ENCODE measurements around the gene REC8. TPM values are rescaled to one million over a fixed set of nuclear protein-coding genes. Genes with fewer than 3 reads are reported as not detected.
"Not testable (repeated sequence)": the region's sequence is repeated elsewhere in the genome, so short reads cannot be mapped to it uniquely, and the experiment has no call there.

REC8 gene
- total RNA-seq, 1 experiment from 2014 or later: 6.1 TPM

DNA sequence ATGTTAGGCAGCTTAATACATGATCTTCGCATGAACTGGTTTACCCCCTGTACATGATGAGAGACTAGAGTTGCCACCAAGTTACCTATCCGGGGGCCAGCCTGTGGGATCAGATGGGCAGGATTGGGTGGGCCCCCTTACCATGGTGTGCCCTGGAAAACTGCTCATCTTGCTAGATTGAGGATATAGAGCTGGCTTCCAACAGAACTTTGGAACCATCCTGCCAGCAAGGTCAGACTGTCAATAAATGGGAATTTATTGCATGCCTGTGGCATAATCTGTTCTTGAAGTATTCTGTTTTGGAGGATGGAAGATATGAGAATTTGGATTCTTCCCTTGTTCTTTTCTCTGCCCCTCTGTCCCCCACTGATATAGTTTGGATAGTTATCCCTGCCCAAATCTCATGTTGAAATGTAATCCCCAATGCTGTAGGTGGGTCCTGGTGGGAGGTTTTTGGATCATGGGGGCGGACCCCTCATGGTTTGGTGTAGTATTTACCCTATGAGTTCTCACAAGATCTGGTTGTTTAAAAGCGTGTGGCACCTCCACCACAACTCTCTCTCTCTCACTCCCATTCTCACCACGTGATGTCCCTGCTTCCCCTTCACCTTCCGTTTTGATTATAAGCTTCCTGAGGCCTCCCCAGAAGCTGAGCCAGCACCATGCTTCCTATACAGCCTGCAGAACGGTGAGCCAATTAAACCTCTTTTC, 27.1 kb downstream of the REC8 start:
- ChIA-PET POLR2A (interaction anchor here (1.9 kb wide), 1 partner anchor 15 kb away, joined by 4 read pairs; the partner anchor contains the start of gene CHMP4A), CTCF (no interaction called here)
- H3K4me3 Mint-ChIP-seq (ENCODE audit: unreplicated experiment): no peak overlapping the region
- no peaks in the 10 kb centered on the region for H3K27me3 Mint-ChIP-seq (ENCODE audit: insufficient read depth, unreplicated experiment)
- peaks cover 50% of the 10 kb centered on the region for H3K36me3 Mint-ChIP-seq (ENCODE audit: insufficient read depth, unreplicated experiment)
- H3K27ac Mint-ChIP-seq (ENCODE audit: low read depth, unreplicated experiment): peak overlapping the region; percentile 18
- intact Hi-C loops (cut with micrococcal nuclease): loop anchor here (5.0 kb wide), 1 partner anchor 43 kb away; the partner anchor contains the start of gene TINF2
- no TSS peak for BruUV-seq (replicated peaks)
- no peak for DNase-seq (ENCODE audit: unreplicated experiment)
- H3K9me3 Mint-ChIP-seq (ENCODE audit: unreplicated experiment): peaks cover 8% of the 10 kb centered on the region
- TF ChIP-seq, protein P1, sequence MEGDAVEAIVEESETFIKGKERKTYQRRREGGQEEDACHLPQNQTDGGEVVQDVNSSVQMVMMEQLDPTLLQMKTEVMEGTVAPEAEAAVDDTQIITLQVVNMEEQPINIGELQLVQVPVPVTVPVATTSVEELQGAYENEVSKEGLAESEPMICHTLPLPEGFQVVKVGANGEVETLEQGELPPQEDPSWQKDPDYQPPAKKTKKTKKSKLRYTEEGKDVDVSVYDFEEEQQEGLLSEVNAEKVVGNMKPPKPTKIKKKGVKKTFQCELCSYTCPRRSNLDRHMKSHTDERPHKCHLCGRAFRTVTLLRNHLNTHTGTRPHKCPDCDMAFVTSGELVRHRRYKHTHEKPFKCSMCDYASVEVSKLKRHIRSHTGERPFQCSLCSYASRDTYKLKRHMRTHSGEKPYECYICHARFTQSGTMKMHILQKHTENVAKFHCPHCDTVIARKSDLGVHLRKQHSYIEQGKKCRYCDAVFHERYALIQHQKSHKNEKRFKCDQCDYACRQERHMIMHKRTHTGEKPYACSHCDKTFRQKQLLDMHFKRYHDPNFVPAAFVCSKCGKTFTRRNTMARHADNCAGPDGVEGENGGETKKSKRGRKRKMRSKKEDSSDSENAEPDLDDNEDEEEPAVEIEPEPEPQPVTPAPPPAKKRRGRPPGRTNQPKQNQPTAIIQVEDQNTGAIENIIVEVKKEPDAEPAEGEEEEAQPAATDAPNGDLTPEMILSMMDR (IDR thresholded peaks at IDR 0.05; ENCODE audit: unreplicated experiment): no peak
- H3K4me1 Mint-ChIP-seq (ENCODE audit: insufficient read depth, unreplicated experiment): peaks cover 15% of the 10 kb centered on the region

DNA sequence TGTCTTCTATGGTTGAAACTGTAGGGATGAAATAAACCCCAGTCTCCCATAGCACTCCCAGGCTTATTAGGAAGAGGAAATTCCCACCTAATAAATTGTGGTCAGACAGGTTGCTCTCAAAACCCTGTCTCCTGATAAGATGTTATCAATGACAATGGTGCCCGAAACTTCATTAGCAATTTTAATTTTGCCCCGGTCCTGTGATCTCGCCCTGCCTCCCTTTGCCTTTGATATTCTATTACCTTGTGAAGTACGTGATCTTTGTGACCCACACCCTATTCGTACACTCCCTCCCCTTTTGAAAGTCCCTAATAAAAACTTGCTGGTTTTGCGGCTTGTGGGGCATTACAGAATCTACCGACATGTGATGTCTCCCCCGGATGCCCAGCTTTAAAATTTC, 30.7 kb downstream of the REC8 start:
- H3K36me3 Mint-ChIP-seq (ENCODE audit: insufficient read depth, unreplicated experiment): peaks cover 72% of the 10 kb centered on the region
- H3K4me3 Mint-ChIP-seq (ENCODE audit: unreplicated experiment); H3K9me3 Mint-ChIP-seq (ENCODE audit: unreplicated experiment); intact Hi-C loops (cut with micrococcal nuclease); H3K4me1 Mint-ChIP-seq (ENCODE audit: insufficient read depth, unreplicated experiment); H3K27ac Mint-ChIP-seq (ENCODE audit: low read depth, unreplicated experiment); H3K27me3 Mint-ChIP-seq (ENCODE audit: insufficient read depth, unreplicated experiment); DNase-seq (ENCODE audit: unreplicated experiment); BruUV-seq (replicated peaks); CTCF ChIA-PET: not testable (repeated sequence)
- POLR2A ChIA-PET: interaction anchor here (0.6 to 3.2 kb wide), 3 partner anchors 12 to 105 kb away, joined by 3 to 15 read pairs (median 3); partner anchors contain the start of genes CHMP4A, CIDEB, IRF9 and MDP1

DNA sequence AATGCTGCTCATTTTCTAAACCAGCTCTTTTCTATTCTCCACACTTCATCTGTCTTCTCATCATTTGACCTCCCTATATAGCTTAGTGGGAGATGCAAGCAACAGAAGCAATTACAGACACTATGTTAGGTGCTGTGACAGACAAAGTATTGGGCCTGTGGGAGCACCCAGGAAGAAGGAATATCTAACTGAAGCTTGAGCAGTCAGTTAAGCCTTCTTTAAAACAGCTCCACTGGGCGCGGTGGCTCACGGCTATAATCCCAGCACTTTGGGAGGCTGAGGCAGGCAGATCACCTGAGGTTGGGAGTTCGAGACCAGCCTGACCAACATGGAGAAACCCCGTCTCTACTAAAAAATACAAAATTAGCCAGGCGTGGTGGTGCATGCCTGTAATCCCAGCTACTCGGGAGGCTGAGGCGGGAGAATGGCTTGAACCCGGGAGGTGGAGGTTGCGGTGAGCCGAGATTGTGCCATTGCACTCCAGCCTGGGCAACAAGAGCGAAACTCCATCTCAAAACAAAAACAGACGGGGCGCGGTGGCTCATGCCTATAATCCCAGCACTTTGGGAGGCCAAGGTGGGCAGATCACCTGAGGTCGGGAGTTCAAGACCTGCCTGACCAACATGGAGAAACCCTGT, 31.5 kb downstream of the REC8 start:
- ChIA-PET CTCF (interaction anchor here (0.6 to 1.0 kb wide), 2 partner anchors 60 to 228 kb away, joined by 3 to 4 read pairs; no protein-coding TSS in a partner anchor), POLR2A (interaction anchor here (0.6 to 3.2 kb wide), 3 partner anchors 11 to 105 kb away, joined by 3 to 15 read pairs (median 3); partner anchors contain the start of genes CHMP4A, CIDEB, IRF9 and MDP1)
- peaks cover 81% of the 10 kb centered on the region for H3K36me3 Mint-ChIP-seq (ENCODE audit: insufficient read depth, unreplicated experiment)
- DNase-seq (ENCODE audit: unreplicated experiment); BruUV-seq (replicated peaks); H3K4me3 Mint-ChIP-seq (ENCODE audit: unreplicated experiment); H3K27me3 Mint-ChIP-seq (ENCODE audit: insufficient read depth, unreplicated experiment); H3K9me3 Mint-ChIP-seq (ENCODE audit: unreplicated experiment); H3K27ac Mint-ChIP-seq (ENCODE audit: low read depth, unreplicated experiment); H3K4me1 Mint-ChIP-seq (ENCODE audit: insufficient read depth, unreplicated experiment); intact Hi-C loops (cut with micrococcal nuclease): not testable (repeated sequence)

DNA sequence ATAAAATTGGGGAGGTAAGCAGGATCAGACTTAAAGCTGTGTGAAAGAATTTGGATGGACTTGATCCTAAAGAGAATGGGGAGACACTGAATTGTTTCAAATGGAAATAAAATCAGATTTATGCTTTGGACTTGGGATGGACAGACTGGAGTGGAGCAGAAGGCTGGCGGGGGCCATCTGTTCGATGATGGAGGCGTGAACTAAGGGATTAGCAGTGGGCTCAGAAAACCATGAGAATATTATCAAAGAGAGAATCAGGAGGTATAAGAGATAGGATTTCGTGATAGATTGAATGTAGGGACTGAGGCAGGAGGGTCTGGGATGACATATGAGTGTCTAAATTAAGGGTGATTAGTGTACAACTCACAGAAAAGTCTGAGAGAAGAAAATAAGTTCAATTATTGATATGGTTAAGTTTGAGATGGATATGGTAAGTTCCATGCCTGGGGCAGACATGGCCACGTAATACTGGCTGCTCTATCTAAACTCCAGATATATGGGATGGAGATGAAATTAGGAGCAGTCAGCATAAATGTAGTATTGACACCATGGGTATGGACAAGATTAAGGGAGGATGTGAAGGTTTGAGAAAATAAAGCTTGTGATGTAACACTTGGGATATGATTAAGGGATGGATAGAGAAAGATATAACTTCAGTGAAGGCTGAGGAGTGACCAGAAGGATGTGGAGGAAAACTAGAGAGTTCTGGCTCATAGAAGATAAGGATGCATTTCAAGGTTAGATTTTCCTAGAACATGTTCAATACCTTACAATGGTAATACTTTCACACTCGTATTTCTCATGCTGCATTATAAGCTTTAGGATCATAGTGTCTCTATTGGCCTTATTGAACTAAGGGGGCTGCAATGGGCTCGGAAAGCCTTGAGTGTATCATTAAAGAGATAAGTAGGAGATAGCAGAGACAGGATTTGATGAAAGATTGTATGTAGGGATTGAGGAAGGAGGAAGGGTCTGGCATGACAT, 32.6 kb downstream of the REC8 start:
- Mint-ChIP-seq H3K4me1 (ENCODE audit: insufficient read depth, unreplicated experiment) (no peaks in the 10 kb centered on the region), H3K4me3 (ENCODE audit: unreplicated experiment) (no peak overlapping the region), H3K27ac (ENCODE audit: low read depth, unreplicated experiment) (no peak overlapping the region), H3K36me3 (ENCODE audit: insufficient read depth, unreplicated experiment) (peaks cover 79% of the 10 kb centered on the region), H3K27me3 (ENCODE audit: insufficient read depth, unreplicated experiment) (no peaks in the 10 kb centered on the region), H3K9me3 (ENCODE audit: unreplicated experiment) (peaks cover 8% of the 10 kb centered on the region)
- CTCF ChIA-PET: interaction anchor here (0.5 to 1.0 kb wide), 4 partner anchors 20 to 227 kb away, joined by 3 to 5 read pairs (median 4); partner anchors contain the start of genes CIDEB and EMC9
- intact Hi-C loops (cut with micrococcal nuclease): no loop called here
- TF ChIP-seq, protein P1 (IDR thresholded peaks at IDR 0.05; ENCODE audit: unreplicated experiment): no peak
- DNase-seq (ENCODE audit: unreplicated experiment): no peak
- POLR2A ChIA-PET: interaction anchor here (0.7 to 3.2 kb wide), 5 partner anchors 9 to 236 kb away, joined by 3 to 15 read pairs (median 3); partner anchors contain the start of genes CHMP4A, IRF9, MDP1 and TM9SF1
- no TSS peak for BruUV-seq (replicated peaks)
